WI38 (cell line): ENCODE measurements around the gene CASKIN1.
"Not testable (repeated sequence)": the region's sequence is repeated elsewhere in the genome, so short reads cannot be mapped to it uniquely, and the experiment has no call there.

Source experiments
- H3K4me3 ChIP-seq: 2 replicates; pipeline ENCODE4 v1.5.1; 2011; ENCODE audit warnings: low read depth, mild to moderate bottlenecking, control low read depth, low read length
- CTCF ChIP-seq: IDR thresholded peaks from 2 replicates; pipeline ENCODE4 v1.5.1; 2012; ENCODE audit warnings: low read depth, mild to moderate bottlenecking, control low read depth, low read length

Gene CASKIN1

GRCh38 chr16:2143878-2144485, 52.4 kb downstream of the CASKIN1 start:
- no peak overlapping the region for H3K4me3 ChIP-seq
- no peak for TF ChIP-seq CTCF

- TF ChIP-seq CTCF: no peak
- no peak overlapping the region for H3K4me3 ChIP-seq
Observed at GRCh38 chr16:2142942-2143877, 53.2 kb downstream of the CASKIN1 start.

GRCh38 chr16:2135770-2136490, 60.5 kb downstream of the CASKIN1 start, which contains the start of gene PKD1:
PKD1 (minus strand) TSS chr16:2135898; CDS start chr16:2135689, 209 bp downstream.
- H3K4me3 ChIP-seq: peak within 1 kb of the TSS; percentile 63

GRCh38 chr16:2135071-2135470, 61.3 kb downstream of the CASKIN1 start:
- peak overlapping the region; percentile 63 for H3K4me3 ChIP-seq

- peak overlapping the region; percentile 43 for H3K4me3 ChIP-seq
Observed at GRCh38 chr16:2133797-2134196, 62.6 kb downstream of the CASKIN1 start.

GRCh38 chr16:2129890-2130447, 66.4 kb downstream of the CASKIN1 start:
- not testable (repeated sequence) for H3K4me3 ChIP-seq

GRCh38 chr16:2129251-2129650, 67.2 kb downstream of the CASKIN1 start:
- not testable (repeated sequence) for H3K4me3 ChIP-seq

GRCh38 chr16:2127630-2128280, 68.7 kb downstream of the CASKIN1 start:
- not testable (repeated sequence) for H3K4me3 ChIP-seq
